ENCODE data around the gene NR2F1-AS1.

Gene NR2F1-AS1

GRCh38 chr5:93580927-93581445, at the start of gene NR2F1-AS1:
TSS of gene NR2F1-AS1 (minus strand) at chr5:93581219.
- ATAC-seq: peak; percentile 44 to 52

GRCh38 chr5:93626801-93627200, 45.8 kb upstream of the NR2F1-AS1 start:
- no peak for ATAC-seq

GRCh38 chr5:93623153-93623552, 42.1 kb upstream of the NR2F1-AS1 start:
- no peak for ATAC-seq

GRCh38 chr5:93622240-93622885, 41.3 kb upstream of the NR2F1-AS1 start:
- peak; percentile 46 to 48 for ATAC-seq

- ATAC-seq: no peak
Observed at GRCh38 chr5:93621327-93621798, 40.3 kb upstream of the NR2F1-AS1 start.

GRCh38 chr5:93620487-93621326, 39.7 kb upstream of the NR2F1-AS1 start:
- ATAC-seq: peak; percentile 85 to 87

GRCh38 chr5:93616538-93617174, 35.6 kb upstream of the NR2F1-AS1 start:
- no peak for ATAC-seq

GRCh38 chr5:93612855-93613243, 31.8 kb upstream of the NR2F1-AS1 start:
- no peak for ATAC-seq

GRCh38 chr5:93611976-93612854, 31.2 kb upstream of the NR2F1-AS1 start:
- no peak for ATAC-seq

GRCh38 chr5:93611273-93611975, 30.4 kb upstream of the NR2F1-AS1 start:
- ATAC-seq: no peak

GRCh38 chr5:93610581-93611272, 29.7 kb upstream of the NR2F1-AS1 start:
- no peak for ATAC-seq

- no peak for ATAC-seq
Observed at GRCh38 chr5:93609762-93610161, 28.7 kb upstream of the NR2F1-AS1 start.

- no peak for ATAC-seq
Observed at GRCh38 chr5:93608855-93609254, 27.8 kb upstream of the NR2F1-AS1 start.

GRCh38 chr5:93607367-93608258, 26.6 kb upstream of the NR2F1-AS1 start:
- peak; percentile 70 to 71 for ATAC-seq

- ATAC-seq: no peak
Observed at GRCh38 chr5:93606382-93606752, 25.3 kb upstream of the NR2F1-AS1 start.

- ATAC-seq: no peak
Observed at GRCh38 chr5:93604644-93605515, 23.9 kb upstream of the NR2F1-AS1 start.

- ATAC-seq: no peak
Observed at GRCh38 chr5:93603793-93604643, 23.0 kb upstream of the NR2F1-AS1 start.

All from activated CD4-positive, CD25-positive, alpha-beta regulatory T cell treated with anti-CD3 and anti-CD28 coated beads, Interleukin-2, amount 50 U/mL, for 24 hours (primary cell).